HG03039 (cell line): ENCODE results near the gene CAMTA1.

Source experiments
- ATAC-seq: cut with Tn5 transposase; IDR thresholded peaks from one replicate; pipeline ENCODE4 v1.9.1; 2021; ENCODE audit warnings: mild to moderate bottlenecking, moderate library complexity; ENCODE audit not compliant: unreplicated experiment

Gene CAMTA1

GRCh38 chr1:7018826-7019225, 233.6 kb downstream of the CAMTA1 start:
- no peak for ATAC-seq

GRCh38 chr1:7019510-7019909, 234.3 kb downstream of the CAMTA1 start:
- ATAC-seq = no peak

- ATAC-seq = no peak
These were observed 236.8 kb downstream of the CAMTA1 start for GRCh38 chr1:7022058-7022457.

GRCh38 chr1:7025013-7025412, 239.8 kb downstream of the CAMTA1 start:
- ATAC-seq = no peak

GRCh38 chr1:7026169-7026568, 240.9 kb downstream of the CAMTA1 start:
- no peak for ATAC-seq

GRCh38 chr1:7032992-7033391, 247.7 kb downstream of the CAMTA1 start:
- no peak for ATAC-seq

- ATAC-seq = no peak
These were observed 251.1 kb downstream of the CAMTA1 start for GRCh38 chr1:7036386-7036785.

- ATAC-seq = no peak
These were observed 254.5 kb downstream of the CAMTA1 start for GRCh38 chr1:7039590-7040220.

GRCh38 chr1:7040969-7041695, 255.9 kb downstream of the CAMTA1 start:
- no peak for ATAC-seq

- no peak for ATAC-seq
These were observed 257.3 kb downstream of the CAMTA1 start for GRCh38 chr1:7042322-7043190.

GRCh38 chr1:7043191-7043549, 257.9 kb downstream of the CAMTA1 start:
- ATAC-seq = no peak

- ATAC-seq = no peak
These were observed 258.7 kb downstream of the CAMTA1 start for GRCh38 chr1:7043719-7044535.

- ATAC-seq = no peak
These were observed 260.6 kb downstream of the CAMTA1 start for GRCh38 chr1:7045897-7046296.

GRCh38 chr1:7046314-7046713, 261.1 kb downstream of the CAMTA1 start:
- ATAC-seq = no peak

- no peak for ATAC-seq
These were observed 261.6 kb downstream of the CAMTA1 start for GRCh38 chr1:7046891-7047290.

GRCh38 chr1:7047866-7048265, 262.6 kb downstream of the CAMTA1 start:
- ATAC-seq = no peak

GRCh38 chr1:7048395-7048794, 263.1 kb downstream of the CAMTA1 start:
- no peak for ATAC-seq

GRCh38 chr1:7049913-7050625, 264.8 kb downstream of the CAMTA1 start:
- ATAC-seq = no peak

- no peak for ATAC-seq
These were observed 265.8 kb downstream of the CAMTA1 start for GRCh38 chr1:7050751-7051665.
